Measurements from ENCODE around the gene C10orf71. TPM values are rescaled to one million over a fixed set of nuclear protein-coding genes. Genes with fewer than 3 reads are reported as not detected.

Gene C10orf71
- total RNA-seq, 1 experiment from 2014 or later: not detected

DNA sequence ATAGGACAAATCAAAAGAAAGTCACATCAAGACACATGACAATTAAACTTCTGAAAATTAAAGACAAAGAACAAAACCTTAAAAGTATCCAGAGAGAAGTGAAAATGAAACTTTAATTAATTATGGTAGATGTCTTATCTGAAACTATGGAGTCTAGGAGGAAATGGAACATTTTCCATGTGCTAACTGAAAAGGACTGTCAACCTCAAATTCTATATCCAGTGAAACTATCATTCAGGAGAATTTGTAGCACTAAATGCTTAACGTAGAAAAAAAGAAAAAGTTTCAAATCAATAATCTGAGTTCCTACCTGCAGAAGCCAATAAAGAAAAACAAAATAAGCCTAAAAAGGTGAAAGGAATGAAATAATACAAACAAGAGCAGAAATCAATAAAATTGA lies 33.1 kb upstream of the C10orf71 start:
- peaks cover 17% of the 10 kb centered on the region; the same call in 1 of the 2 replicates for H3K27me3 ChIP-seq (ENCODE audit: insufficient read depth, low read length)

More for the DNA sequence above, 33.1 kb upstream of the C10orf71 start:
- Histone ChIP-seq H3K36me3 (ENCODE audit: control insufficient read depth in 1 of 2, insufficient read depth in 2 of 2, low read length in 2 of 2) (no peaks in the 10 kb centered on the region), H4K20me1 (ENCODE audit: insufficient read depth) (no peaks in the 10 kb centered on the region), H3K4me3 (replicated peaks in 1 of 2; ENCODE audit: low read depth in 1 of 2, low read length in 2 of 2) (no peak overlapping the region), H3K4me1 (ENCODE audit: control insufficient read depth in 1 of 2, insufficient read depth in 2 of 2, low read length in 2 of 2) (no peaks in the 10 kb centered on the region), H3K79me2 (ENCODE audit: insufficient read depth, low read length) (no peaks in the 10 kb centered on the region), H3K9me2 (ENCODE audit: insufficient read depth) (no peaks in the 10 kb centered on the region), H2AFZ (ENCODE audit: low read depth, low read length, poor library complexity, severe bottlenecking) (no peak overlapping the region), H3K9ac (ENCODE audit: low read length) (no peak overlapping the region), H3K4me2 (ENCODE audit: low read length) (no peak overlapping the region), H3K27ac (ENCODE audit: low read depth, low read length) (no peak overlapping the region), H3K9me3 (ENCODE audit: control insufficient read depth in 1 of 2, insufficient read depth in 1 of 2, low read depth in 1 of 2, low read length in 2 of 2) (0 out of 4 replicates have a peak, but pooled peaks cover 0 to 6% of the 10 kb centered on the region in 2 experiments)
- DNase-seq (ENCODE audit: low read depth, low spot score) (no peak), ATAC-seq (no peak)
- ChIA-PET RAD21 (ENCODE audit: low non-redundant PET in 1 of 2, low total read pairs in 2 of 2, uncharacterized antibody in 2 of 2, unreplicated experiment in 2 of 2) (no interaction called here), POLR2A (no interaction called here), CTCF (no interaction called here)
- TF ChIP-seq, protein P1, sequence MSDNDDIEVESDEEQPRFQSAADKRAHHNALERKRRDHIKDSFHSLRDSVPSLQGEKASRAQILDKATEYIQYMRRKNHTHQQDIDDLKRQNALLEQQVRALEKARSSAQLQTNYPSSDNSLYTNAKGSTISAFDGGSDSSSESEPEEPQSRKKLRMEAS (IDR thresholded peaks at IDR 0.05): no peak
- no peak for TF ChIP-seq RAD21 (IDR thresholded peaks at IDR 0.05; ENCODE audit: low read depth)
- no peak for TF ChIP-seq CBX3 (IDR thresholded peaks at IDR 0.05; ENCODE audit: low read depth)
- no peak for TF ChIP-seq EGR1 (IDR thresholded peaks at IDR 0.05; ENCODE audit: low read depth)
- no peak for TF ChIP-seq JUND (IDR thresholded peaks at IDR 0.05)
- no peak for TF ChIP-seq POLR2A (IDR thresholded peaks at IDR 0.05; ENCODE audit: borderline replicate concordance, extremely low read depth, insufficient read depth, insufficient read length)
- TF ChIP-seq, protein P2, sequence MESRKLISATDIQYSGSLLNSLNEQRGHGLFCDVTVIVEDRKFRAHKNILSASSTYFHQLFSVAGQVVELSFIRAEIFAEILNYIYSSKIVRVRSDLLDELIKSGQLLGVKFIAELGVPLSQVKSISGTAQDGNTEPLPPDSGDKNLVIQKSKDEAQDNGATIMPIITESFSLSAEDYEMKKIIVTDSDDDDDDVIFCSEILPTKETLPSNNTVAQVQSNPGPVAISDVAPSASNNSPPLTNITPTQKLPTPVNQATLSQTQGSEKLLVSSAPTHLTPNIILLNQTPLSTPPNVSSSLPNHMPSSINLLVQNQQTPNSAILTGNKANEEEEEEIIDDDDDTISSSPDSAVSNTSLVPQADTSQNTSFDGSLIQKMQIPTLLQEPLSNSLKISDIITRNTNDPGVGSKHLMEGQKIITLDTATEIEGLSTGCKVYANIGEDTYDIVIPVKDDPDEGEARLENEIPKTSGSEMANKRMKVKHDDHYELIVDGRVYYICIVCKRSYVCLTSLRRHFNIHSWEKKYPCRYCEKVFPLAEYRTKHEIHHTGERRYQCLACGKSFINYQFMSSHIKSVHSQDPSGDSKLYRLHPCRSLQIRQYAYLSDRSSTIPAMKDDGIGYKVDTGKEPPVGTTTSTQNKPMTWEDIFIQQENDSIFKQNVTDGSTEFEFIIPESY (IDR thresholded peaks at IDR 0.05; ENCODE audit: extremely low read depth, insufficient replicate concordance, low read length): no peak
- no peak for TF ChIP-seq ZNF274 (IDR thresholded peaks at IDR 0.05; ENCODE audit: low read depth, low read length)
- TF ChIP-seq SRF (IDR thresholded peaks at IDR 0.05; ENCODE audit: low read depth): no peak
- TF ChIP-seq, protein P3, sequence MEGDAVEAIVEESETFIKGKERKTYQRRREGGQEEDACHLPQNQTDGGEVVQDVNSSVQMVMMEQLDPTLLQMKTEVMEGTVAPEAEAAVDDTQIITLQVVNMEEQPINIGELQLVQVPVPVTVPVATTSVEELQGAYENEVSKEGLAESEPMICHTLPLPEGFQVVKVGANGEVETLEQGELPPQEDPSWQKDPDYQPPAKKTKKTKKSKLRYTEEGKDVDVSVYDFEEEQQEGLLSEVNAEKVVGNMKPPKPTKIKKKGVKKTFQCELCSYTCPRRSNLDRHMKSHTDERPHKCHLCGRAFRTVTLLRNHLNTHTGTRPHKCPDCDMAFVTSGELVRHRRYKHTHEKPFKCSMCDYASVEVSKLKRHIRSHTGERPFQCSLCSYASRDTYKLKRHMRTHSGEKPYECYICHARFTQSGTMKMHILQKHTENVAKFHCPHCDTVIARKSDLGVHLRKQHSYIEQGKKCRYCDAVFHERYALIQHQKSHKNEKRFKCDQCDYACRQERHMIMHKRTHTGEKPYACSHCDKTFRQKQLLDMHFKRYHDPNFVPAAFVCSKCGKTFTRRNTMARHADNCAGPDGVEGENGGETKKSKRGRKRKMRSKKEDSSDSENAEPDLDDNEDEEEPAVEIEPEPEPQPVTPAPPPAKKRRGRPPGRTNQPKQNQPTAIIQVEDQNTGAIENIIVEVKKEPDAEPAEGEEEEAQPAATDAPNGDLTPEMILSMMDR (IDR thresholded peaks at IDR 0.05 in 2 of 3, conservative IDR thresholded peaks at IDR 0.05 in 1 of 3; ENCODE audit: borderline replicate concordance in 1 of 3, insufficient read depth in 1 of 3, low read depth in 2 of 3, low read length in 2 of 3): no peak
- TF ChIP-seq CEBPB (IDR thresholded peaks at IDR 0.05; ENCODE audit: low read depth): no peak
- intact Hi-C loops (cut with micrococcal nuclease): no loop called here
- BruUV-seq (replicated peaks): no TSS peak

All from HCT116 (cell line).